22Rv1 (cell line): ENCODE results near the gene VSTM4.

Experiments
- CTCF ChIP-seq: fragments of 450-650 bp; IDR thresholded peaks from 2 replicates; pipeline ENCODE4 v1.5.1; 2017; ENCODE audit warnings: mild to moderate bottlenecking
- ZFX ChIP-seq: fragments of 450-650 bp; IDR thresholded peaks from 2 replicates; pipeline ENCODE4 v1.6.1; 2017; ENCODE audit warnings: antibody characterized with exemption, borderline replicate concordance

GRCh38 chr10:49110684-49111319 lies 4.5 kb downstream of the VSTM4 start:
- no peak for TF ChIP-seq CTCF
- no peak for TF ChIP-seq ZFX
